ENCODE results near the gene HTR4. TPM values are rescaled to one million over a fixed set of nuclear protein-coding genes. Genes with fewer than 3 reads are reported as not detected.

Gene HTR4
- polyA plus RNA-seq, 2 of the 4 experiments (the other 2 are of a cell fraction), result not detected

GRCh38 chr5:148558892-148559291 lies 95.4 kb downstream of the HTR4 start:
- Histone ChIP-seq H3K4me1 (no peaks in the 10 kb centered on the region), H3K27ac (no peak overlapping the region), H3K4me3 (no peak overlapping the region), H3K9me3 (no peaks in the 10 kb centered on the region), H3K4me2 (no peak overlapping the region)
- no peak for TF ChIP-seq CEBPB (IDR thresholded peaks at IDR 0.05)
- no peak for TF ChIP-seq HOXB5 (CRISPR knock-in tag; IDR thresholded peaks at IDR 0.05)
- POLR2A ChIA-PET, result no interaction called here
- DNase-seq (ENCODE audit: low read depth in 1 of 2, low spot score in 1 of 2) (no peak), FAIRE-seq (no peak), ATAC-seq (no peak)
- 17% methylated on average over 2 of the region's 2 CpGs for WGBS (ENCODE audit: missing lambda C conversion rate)
- CTCF ChIA-PET, result no interaction called here

- FAIRE-seq (no peak), ATAC-seq (no peak), DNase-seq (ENCODE audit: low read depth in 1 of 2, low spot score in 1 of 2) (no peak)
- Histone ChIP-seq H3K4me1 (no peaks in the 10 kb centered on the region), H3K27ac (no peak overlapping the region), H3K4me3 (no peak overlapping the region), H3K9me3 (no peaks in the 10 kb centered on the region), H3K4me2 (no peak overlapping the region)
- 0% methylated on average over 2 of the region's 2 CpGs for WGBS (ENCODE audit: missing lambda C conversion rate)
- ChIA-PET POLR2A (no interaction called here), CTCF (no interaction called here)
- TF ChIP-seq ZSCAN20 (CRISPR knock-in tag; IDR thresholded peaks at IDR 0.05), result no peak
- no peak for TF ChIP-seq KDM5A (IDR thresholded peaks at IDR 0.05)
- no peak for TF ChIP-seq RARB (CRISPR knock-in tag; IDR thresholded peaks at IDR 0.05)
- no peak for TF ChIP-seq ELK1 (IDR thresholded peaks at IDR 0.05; ENCODE audit: low read depth, low read length)
- no peak for TF ChIP-seq KDM1A (IDR thresholded peaks at IDR 0.05; ENCODE audit: low read depth)
- no peak for TF ChIP-seq SREBF2 (IDR thresholded peaks at IDR 0.05)
- TF ChIP-seq BCL3 (IDR thresholded peaks at IDR 0.05), result no peak
- TF ChIP-seq CEBPB (IDR thresholded peaks at IDR 0.05), result no peak
- no peak for TF ChIP-seq CTCF (IDR thresholded peaks at IDR 0.05)
Measured at GRCh38 chr5:148556835-148557234, 97.5 kb downstream of the HTR4 start.

GRCh38 chr5:148554621-148555020 lies 99.7 kb downstream of the HTR4 start:
- Histone ChIP-seq H3K4me3 (no peak overlapping the region), H3K9me3 (no peaks in the 10 kb centered on the region), H3K27ac (no peak overlapping the region), H3K4me1 (no peaks in the 10 kb centered on the region), H3K4me2 (no peak overlapping the region)
- 1% methylated on average over 2 of the region's 2 CpGs for WGBS (ENCODE audit: missing lambda C conversion rate)
- ChIA-PET POLR2A (no interaction called here), CTCF (interaction anchor here (1.0 kb wide), 1 partner anchor 272 kb away, joined by 3 read pairs; no protein-coding TSS in a partner anchor)
- FAIRE-seq (no peak), ATAC-seq (no peak), DNase-seq (ENCODE audit: low read depth in 1 of 2, low spot score in 1 of 2) (no peak)
- TF ChIP-seq ESRRA (IDR thresholded peaks at IDR 0.05; ENCODE audit: borderline replicate concordance, low read length) (no peak), POLR2AphosphoS2 (conservative IDR thresholded peaks at IDR 0.05; ENCODE audit: low read length) (no peak), EHF (CRISPR knock-in tag; IDR thresholded peaks at IDR 0.05) (no peak), CTCF (IDR thresholded peaks at IDR 0.05) (no peak), PHF8 (IDR thresholded peaks at IDR 0.05; ENCODE audit: borderline replicate concordance, low read depth) (no peak), FOSB (CRISPR knock-in tag; IDR thresholded peaks at IDR 0.05) (no peak), RNF2 (IDR thresholded peaks at IDR 0.05; ENCODE audit: borderline replicate concordance, low read depth) (no peak)
